K562 (cell line): Measurements from ENCODE around the gene DDAH1. TPM values are rescaled to one million over a fixed set of nuclear protein-coding genes. Genes with fewer than 3 reads are reported as not detected.

Experiments used
- ATAC-seq: fragments of 200-7000 bp; cut with Tn5 transposase; 3 replicates; pipeline ENCODE4 v1.9.1; 2020; ENCODE audit warnings: moderate library complexity
- BruUV-seq: library from RNA; stranded (reverse); fragments of 400-500 nt; replicated peaks from 2 replicates; lab custom pipeline; 2021; lab: Mats Ljungman, UMichigan
- CTCF ChIA-PET: fragments of 300-600 bp; formaldehyde crosslinking; extraction: SDS; loops from one replicate; lab custom pipeline; 2021; ENCODE audit warnings: low intra/inter-chr PET ratio; lab: Yijun Ruan, JAX
- POLR2A ChIA-PET: fragments of 300-600, 350-650 bp; sonication (Branson Sonifier 250); formaldehyde crosslinking; extraction: SDS; loops from one replicate; lab custom pipeline; 2021; ENCODE audit warnings: antibody characterized with exemption, inconsistent platforms; lab: Yijun Ruan, JAX
- DNase-seq, 4 experiments: peaks; one replicate each; pipeline versions ENCODE4 v3.0.0 to v3.0.0-alpha.2; 2011 to 2018; ENCODE audit warnings: low spot score in 3 of 4, mixed read lengths in 3 of 4; ENCODE audit errors: extremely low read depth in 1 of 4
- FAIRE-seq: peaks from 2 replicates; lab custom pipeline; 2011; peaks lifted over from hg19 to GRCh38; lab: Jason Lieb, UNC
- H2AFZ ChIP-seq: 2 replicates; pipeline ENCODE4 v1.6.0; 2011; ENCODE audit warnings: low read depth, low read length, control low read depth, inconsistent platforms
- H3K27ac ChIP-seq: fragments of 200-600 bp; 3 replicates; pipeline ENCODE4 v1.8.0; 2011; ENCODE audit warnings: low read depth, mild to moderate bottlenecking, control low read depth, inconsistent platforms, low read length, moderate library complexity, mixed read lengths; ENCODE audit errors: extremely low read depth
- H3K27me3 ChIP-seq, 2 experiments: fragments of 300-600 bp in 1 of 2; 2 replicates in 1 of 2; 3 replicates in 1 of 2; pipeline versions ENCODE4 v1.6.0 to v1.8.0; 2011; ENCODE audit warnings: inconsistent platforms in 2 of 2, low read length in 2 of 2, mild to moderate bottlenecking in 1 of 2, mixed read lengths in 1 of 2, moderate library complexity in 1 of 2; ENCODE audit not compliant: control insufficient read depth in 2 of 2, insufficient read depth in 2 of 2
- H3K36me3 ChIP-seq: fragments of 300-600 bp; 3 replicates; pipeline ENCODE4 v1.8.0; 2011; ENCODE audit warnings: mild to moderate bottlenecking, low read length, inconsistent platforms; ENCODE audit not compliant: control insufficient read depth, insufficient read depth
- H3K4me1 ChIP-seq, 2 experiments: fragments of 200-600 bp in 1 of 2; replicated peaks in 1 of 2; 2 replicates in 1 of 2; 3 replicates in 1 of 2; pipeline versions ENCODE4 v1.5.1 to v1.8.0; 2011; ENCODE audit warnings: inconsistent platforms in 2 of 2, low read length in 2 of 2, mild to moderate bottlenecking in 1 of 2, mixed read lengths in 1 of 2, moderate library complexity in 1 of 2; ENCODE audit not compliant: control insufficient read depth in 2 of 2, insufficient read depth in 2 of 2
- H3K4me2 ChIP-seq: 2 replicates; pipeline ENCODE4 v1.6.1; 2011; ENCODE audit warnings: low read length, control low read depth, inconsistent platforms, mixed read lengths; ENCODE audit not compliant: insufficient read depth
- H3K4me3 ChIP-seq: fragments of 200-600 bp; sonication (generic), shearing (Covaris generic); 2 replicates; pipeline ENCODE4 v1.5.1; 2016; ENCODE audit warnings: control low read depth, inconsistent platforms
- H3K79me2 ChIP-seq: fragments of 200-600 bp; 3 replicates; pipeline ENCODE4 v1.8.0; 2011; ENCODE audit warnings: low read length, inconsistent platforms; ENCODE audit not compliant: control insufficient read depth, insufficient read depth
- H3K9ac ChIP-seq, 2 experiments: 2 replicates each; pipeline versions ENCODE4 v1.6.0 to v1.6.1; 2011; ENCODE audit warnings: low read depth in 2 of 2, low read length in 2 of 2, control low read depth in 1 of 2, inconsistent platforms in 1 of 2, mild to moderate bottlenecking in 1 of 2, mixed read lengths in 1 of 2; ENCODE audit not compliant: insufficient read depth in 1 of 2
- H3K9me1 ChIP-seq: one replicate; pipeline ENCODE4 v1.6.0; 2011; ENCODE audit warnings: inconsistent platforms, mild to moderate bottlenecking, low read length, moderate library complexity; ENCODE audit not compliant: control insufficient read depth, insufficient read depth
- H3K9me3 ChIP-seq: replicated peaks from 2 replicates; pipeline ENCODE4 v1.5.1; 2011; ENCODE audit warnings: low read depth, low read length, inconsistent platforms; ENCODE audit not compliant: control insufficient read depth, insufficient read depth
- H4K20me1 ChIP-seq: replicated peaks from 2 replicates; pipeline ENCODE4 v1.6.1; 2011; ENCODE audit warnings: low read length, inconsistent platforms, mixed read lengths; ENCODE audit not compliant: control insufficient read depth, insufficient read depth
- HCFC1 ChIP-seq: IDR thresholded peaks from 2 replicates; pipeline ENCODE4 v1.6.1; 2012; ENCODE audit warnings: low read depth, low read length, improper control_type of control experiment
- TEAD2 ChIP-seq: fragments of 450-650 bp; IDR thresholded peaks from 2 replicates; pipeline ENCODE4 v1.6.1; 2016; ENCODE audit warnings: missing genetic modification characterization, control low read depth, missing compliant biosample characterization
- WGBS: fragments of 100-300 bp; shearing (Covaris generic); methylation state at CpG from one replicate; pipeline ENCODE4 v1.1.6; 2016; ENCODE audit warnings: low coverage, mixed read lengths; ENCODE audit not compliant: insufficient coverage; ENCODE audit errors: missing lambda C conversion rate; 5-methylcytosine and 5-hydroxymethylcytosine counted together
- in situ Hi-C: fragments of 300-500 bp; cut with MboI; formaldehyde crosslinking; loops from 4 replicates; pipeline ENCODE4 v1.15.0; 2018; ENCODE audit warnings: inconsistent platforms, mixed read lengths
- intact Hi-C: fragments of 100-400 bp; cut with micrococcal nuclease; formaldehyde crosslinking; loops from 2 replicates; pipeline ENCODE4 v1.14.2; 2022
- polyA plus RNA-seq, 8 experiments: library from polyadenylated mRNA; depleted of rRNA in 4 of 8; stranded (reverse) in 5 of 8; unstranded in 3 of 8; fragments of >200 nt; fragmentation: Nextera tagmentation in 2 of 8; fragmentation: Illumina TruSeq in 1 of 8; extraction: Ambion mirVana in 2 of 8; extraction: Trizol in 1 of 8; gene quantifications; 2 replicates each; pipeline versions ENCODE4 v1.2.1 to v1.2.3, GENCODE V29; 2011 to 2014; ENCODE audit warnings: inconsistent platforms in 1 of 8, missing spikeins in 1 of 8
- total RNA-seq, 7 experiments: library from RNA; depleted of rRNA in 6 of 7; stranded (reverse); fragments of >200 nt in 6 of 7; fragmentation: Illumina TruSeq in 2 of 7; extraction: Trizol in 2 of 7; gene quantifications; 2 replicates each; pipeline versions ENCODE4 v1.2.1 to v1.2.3, GENCODE V29; 2011 to 2021; ENCODE audit warnings: low replicate concordance in 1 of 7
- TF ChIP-seq, protein P1 (sequence below): fragments of 450-650 bp; conservative IDR thresholded peaks from 2 replicates; pipeline ENCODE4 v1.6.1; 2016; ENCODE audit warnings: missing genetic modification characterization, low read depth, mild to moderate bottlenecking, missing compliant biosample characterization, moderate library complexity

DDAH1 gene
- total and polyA plus RNA-seq, 9 of the 15 experiments (the other 6 are each of a cell fraction or from before 2014, with no cell fraction given): 0.04 to 0.24 (median 0.10) TPM

- Histone ChIP-seq H3K4me3 (no peak overlapping the region), H3K36me3 (no peaks in the 10 kb centered on the region), H4K20me1 (no peaks in the 10 kb centered on the region), H2AFZ (no peak overlapping the region), H3K4me2 (no peak overlapping the region), H3K27me3 (no peaks in the 10 kb centered on the region), H3K27ac (no peak overlapping the region)
- ATAC-seq: no peak
- intact Hi-C loops (no loop called here), in situ Hi-C loops (no loop called here)
- no peak for FAIRE-seq
- BruUV-seq: no TSS peak
- POLR2A ChIA-PET: no interaction called here
- whole genome bisulfite sequencing: 0% methylated on average over 2 of the region's 2 CpGs
- no peak for DNase-seq
- no peak for TF ChIP-seq TEAD2 (tag)
- TF ChIP-seq, all 486 proteins: peak for 0
- CTCF ChIA-PET: no interaction called here
- Histone ChIP-seq H3K9ac (no peak overlapping the region), H3K79me2 (no peaks in the 10 kb centered on the region), H3K9me3 (no peaks in the 10 kb centered on the region), H3K4me1 (no peaks in the 10 kb centered on the region), H3K9me1 (no peaks in the 10 kb centered on the region)
Measured at GRCh38 chr1:85453640-85454194, 11.2 kb downstream of the DDAH1 start.

- no TSS peak for BruUV-seq
- no peaks in the 10 kb centered on the region for H3K4me1 ChIP-seq
- ChIA-PET POLR2A (interaction anchor here (0.7 kb wide), 1 partner anchor 486 kb away, joined by 4 read pairs; no protein-coding TSS in a partner anchor), CTCF (no interaction called here)
- whole genome bisulfite sequencing: 0% methylated on average over 2 of the region's 2 CpGs
- H3K79me2 ChIP-seq: no peaks in the 10 kb centered on the region
- H3K27me3 ChIP-seq: no peaks in the 10 kb centered on the region
- TF ChIP-seq, protein P1, sequence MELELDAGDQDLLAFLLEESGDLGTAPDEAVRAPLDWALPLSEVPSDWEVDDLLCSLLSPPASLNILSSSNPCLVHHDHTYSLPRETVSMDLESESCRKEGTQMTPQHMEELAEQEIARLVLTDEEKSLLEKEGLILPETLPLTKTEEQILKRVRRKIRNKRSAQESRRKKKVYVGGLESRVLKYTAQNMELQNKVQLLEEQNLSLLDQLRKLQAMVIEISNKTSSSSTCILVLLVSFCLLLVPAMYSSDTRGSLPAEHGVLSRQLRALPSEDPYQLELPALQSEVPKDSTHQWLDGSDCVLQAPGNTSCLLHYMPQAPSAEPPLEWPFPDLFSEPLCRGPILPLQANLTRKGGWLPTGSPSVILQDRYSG: no peak
- no peak for TF ChIP-seq HCFC1
- in situ Hi-C loops: no loop called here
- no peak overlapping the region for H3K4me3 ChIP-seq
- FAIRE-seq (no peak), ATAC-seq (no peak), DNase-seq (no peak)
- no peaks in the 10 kb centered on the region for H3K36me3 ChIP-seq
- H3K9ac ChIP-seq: no peak overlapping the region
- no peak overlapping the region for H2AFZ ChIP-seq
- H4K20me1 ChIP-seq: no peaks in the 10 kb centered on the region
- no peak overlapping the region for H3K27ac ChIP-seq
- intact Hi-C loops: no loop called here
- no peaks in the 10 kb centered on the region for H3K9me1 ChIP-seq
- no peak overlapping the region for H3K4me2 ChIP-seq
- no peaks in the 10 kb centered on the region for H3K9me3 ChIP-seq
Measured at GRCh38 chr1:85452948-85453347, 12.0 kb downstream of the DDAH1 start.
